Measurements from ENCODE around the gene IGF1. TPM values are rescaled to one million over a fixed set of nuclear protein-coding genes. Genes with fewer than 3 reads are reported as not detected.

Gene IGF1
- total RNA-seq, 1 donor from 2014 or later, result 1.4 TPM

- Mint-ChIP-seq H3K36me3 (ENCODE audit: low read depth) (no peaks in the 10 kb centered on the region), H3K4me3 (ENCODE audit: unreplicated experiment) (no peak overlapping the region), H3K27ac (ENCODE audit: unreplicated experiment) (no peak overlapping the region), H3K27me3 (ENCODE audit: low read depth) (peaks cover 9% of the 10 kb centered on the region), H3K4me1 (ENCODE audit: low read depth) (no peaks in the 10 kb centered on the region), H3K9me3 (ENCODE audit: low read depth) (no peaks in the 10 kb centered on the region)
- TF ChIP-seq CTCF (IDR thresholded peaks at IDR 0.05), result no peak
- DNase-seq (ENCODE audit: low spot score), result no peak
Observed at GRCh38 chr12:102415515-102415914, 64.8 kb downstream of the IGF1 start.

- Mint-ChIP-seq H3K27ac (ENCODE audit: unreplicated experiment) (no peak overlapping the region), H3K36me3 (ENCODE audit: low read depth) (no peaks in the 10 kb centered on the region), H3K27me3 (ENCODE audit: low read depth) (peaks cover 13% of the 10 kb centered on the region), H3K4me1 (ENCODE audit: low read depth) (no peaks in the 10 kb centered on the region), H3K4me3 (ENCODE audit: unreplicated experiment) (no peak overlapping the region), H3K9me3 (ENCODE audit: low read depth) (peaks cover 3% of the 10 kb centered on the region)
- TF ChIP-seq CTCF (IDR thresholded peaks at IDR 0.05), result no peak
- DNase-seq (ENCODE audit: low spot score), result no peak
Observed at GRCh38 chr12:102413396-102413795, 67.0 kb downstream of the IGF1 start.

- H3K27ac Mint-ChIP-seq (ENCODE audit: unreplicated experiment), result no peak overlapping the region
- H3K36me3 Mint-ChIP-seq (ENCODE audit: low read depth), result no peaks in the 10 kb centered on the region
- no peaks in the 10 kb centered on the region for H3K4me1 Mint-ChIP-seq (ENCODE audit: low read depth)
- no peak for DNase-seq (ENCODE audit: low spot score)
- TF ChIP-seq CTCF (IDR thresholded peaks at IDR 0.05), result no peak
- H3K27me3 Mint-ChIP-seq (ENCODE audit: low read depth), result peaks cover 4% of the 10 kb centered on the region
- H3K4me3 Mint-ChIP-seq (ENCODE audit: unreplicated experiment), result no peak overlapping the region
- H3K9me3 Mint-ChIP-seq (ENCODE audit: low read depth), result peaks cover 3% of the 10 kb centered on the region
Observed at GRCh38 chr12:102410511-102410910, 69.9 kb downstream of the IGF1 start.

- no peak for TF ChIP-seq CTCF (IDR thresholded peaks at IDR 0.05)
- Mint-ChIP-seq H3K27ac (ENCODE audit: unreplicated experiment) (no peak overlapping the region), H3K27me3 (ENCODE audit: low read depth) (peaks cover 4% of the 10 kb centered on the region), H3K9me3 (ENCODE audit: low read depth) (peaks cover 3% of the 10 kb centered on the region), H3K36me3 (ENCODE audit: low read depth) (no peaks in the 10 kb centered on the region), H3K4me1 (ENCODE audit: low read depth) (no peaks in the 10 kb centered on the region), H3K4me3 (ENCODE audit: unreplicated experiment) (no peak overlapping the region)
- no peak for DNase-seq (ENCODE audit: low spot score)
Observed at GRCh38 chr12:102408487-102409297, 71.7 kb downstream of the IGF1 start.

GRCh38 chr12:102407776-102408486, 72.4 kb downstream of the IGF1 start:
- DNase-seq (ENCODE audit: low spot score), result no peak
- no peak overlapping the region for H3K4me3 Mint-ChIP-seq (ENCODE audit: unreplicated experiment)
- no peaks in the 10 kb centered on the region for H3K4me1 Mint-ChIP-seq (ENCODE audit: low read depth)
- no peak overlapping the region for H3K27ac Mint-ChIP-seq (ENCODE audit: unreplicated experiment)
- TF ChIP-seq CTCF (IDR thresholded peaks at IDR 0.05), result no peak
- peaks cover 3% of the 10 kb centered on the region for H3K9me3 Mint-ChIP-seq (ENCODE audit: low read depth)
- H3K27me3 Mint-ChIP-seq (ENCODE audit: low read depth), result peaks cover 4% of the 10 kb centered on the region
- H3K36me3 Mint-ChIP-seq (ENCODE audit: low read depth), result no peaks in the 10 kb centered on the region

All from chondrocyte (in vitro differentiated cells).